ENCODE data around the gene TNFAIP8L1.

The TNFAIP8L1 gene

GRCh38 chr19:4693471-4694121, 54.3 kb downstream of the TNFAIP8L1 start:
- TF ChIP-seq CTCF (IDR thresholded peaks at IDR 0.05): no peak
- DNase-seq (ENCODE audit: low spot score): no peak
- Histone ChIP-seq H3K27ac (peak overlapping the region in 1 of 2 donors; percentile 65), H3K4me3 (no peak overlapping the region)

GRCh38 chr19:4694211-4694987, 55.1 kb downstream of the TNFAIP8L1 start:
- peak overlapping the region in 1 of 2 donors; percentile 65 for H3K27ac ChIP-seq
- no peak for TF ChIP-seq CTCF (IDR thresholded peaks at IDR 0.05)
- no peak for DNase-seq (ENCODE audit: low spot score)
- H3K4me3 ChIP-seq: no peak overlapping the region

GRCh38 chr19:4695224-4695731, 56.0 kb downstream of the TNFAIP8L1 start:
- Histone ChIP-seq H3K27ac (peak overlapping the region in 1 of 2 donors; percentile 14), H3K4me3 (no peak overlapping the region)
- no peak for DNase-seq (ENCODE audit: low spot score)
- no peak for TF ChIP-seq CTCF (IDR thresholded peaks at IDR 0.05)

GRCh38 chr19:4697304-4697703, 58.0 kb downstream of the TNFAIP8L1 start:
- H3K4me3 ChIP-seq: no peak overlapping the region
- no peak overlapping the region for H3K27ac ChIP-seq
- no peak for TF ChIP-seq CTCF (IDR thresholded peaks at IDR 0.05)
- no peak for DNase-seq (ENCODE audit: low spot score)

GRCh38 chr19:4699826-4700692, 60.7 kb downstream of the TNFAIP8L1 start:
- no peak for DNase-seq (ENCODE audit: low spot score)
- no peak overlapping the region for H3K4me3 ChIP-seq
- no peak for TF ChIP-seq CTCF (IDR thresholded peaks at IDR 0.05)
- H3K27ac ChIP-seq: no peak overlapping the region

- DNase-seq (ENCODE audit: low spot score): no peak
- Histone ChIP-seq H3K4me3 (no peak overlapping the region), H3K27ac (no peak overlapping the region)
- no peak for TF ChIP-seq CTCF (IDR thresholded peaks at IDR 0.05)
These were observed 61.3 kb downstream of the TNFAIP8L1 start for GRCh38 chr19:4700693-4700970.
